Esophagus (tissue), 2 donors: ENCODE measurements around the gene WFDC11. TPM values are rescaled to one million over a fixed set of nuclear protein-coding genes. Genes with fewer than 3 reads are reported as not detected.
"Not testable (repeated sequence)": the region's sequence is repeated elsewhere in the genome, so short reads cannot be mapped to it uniquely, and the experiment has no call there.

Source experiments
- H3K27ac ChIP-seq, 2 donors: one replicate each; pipeline ENCODE4 v1.5.1; 2013; ENCODE audit warnings: low read depth in 2 of 2, mild to moderate bottlenecking in 2 of 2, inconsistent platforms in 1 of 2, low read length in 1 of 2, moderate library complexity in 1 of 2
- H3K27me3 ChIP-seq, 2 donors: one replicate each; pipeline ENCODE4 v1.6.1; 2013; ENCODE audit warnings: low read length in 2 of 2, control low read depth in 1 of 2, mild to moderate bottlenecking in 1 of 2; ENCODE audit not compliant: insufficient read depth in 2 of 2, control insufficient read depth in 1 of 2
- H3K36me3 ChIP-seq, 2 donors: one replicate each; pipeline ENCODE4 v1.6.1; 2013; ENCODE audit warnings: low read length in 1 of 2; ENCODE audit not compliant: control insufficient read depth in 2 of 2, insufficient read depth in 2 of 2
- H3K4me1 ChIP-seq, 2 donors: one replicate each; pipeline ENCODE4 v1.6.1; 2013; ENCODE audit warnings: low read length in 1 of 2; ENCODE audit not compliant: control insufficient read depth in 2 of 2, insufficient read depth in 2 of 2
- H3K4me3 ChIP-seq, 2 donors: one replicate each; pipeline ENCODE4 v1.5.1; 2013; ENCODE audit warnings: low read length in 2 of 2, mild to moderate bottlenecking in 2 of 2, low read depth in 1 of 2, moderate library complexity in 1 of 2
- H3K9me3 ChIP-seq, 2 donors: one replicate each; pipeline ENCODE4 v1.6.1; 2013; ENCODE audit warnings: mild to moderate bottlenecking in 2 of 2, low read depth in 1 of 2, low read length in 1 of 2, moderate library complexity in 1 of 2; ENCODE audit not compliant: control insufficient read depth in 2 of 2, insufficient read depth in 1 of 2
- whole genome bisulfite sequencing, 2 donors: extraction: QIAGEN DNeasy Blood & Tissue Kit; methylation state at CpG; one replicate each; pipeline ENCODE4 v1.1.7; 2013; 5-methylcytosine and 5-hydroxymethylcytosine counted together
- polyA plus RNA-seq, 2 donors: library from polyadenylated mRNA; stranded (reverse); fragments of 200-250 nt; gene quantifications; one replicate each; pipeline ENCODE4 v1.2.3, GENCODE V29; 2013
- donor health status: healthy with polysubstance abuse.
- donor health status: Bipolar disorder and iron deficiency.

The WFDC11 gene
- not detected for polyA plus RNA-seq

- Histone ChIP-seq H3K4me3 (no peak within 1 kb of the TSS), H3K27ac (no peak within 1 kb of the TSS), H3K36me3 (no peaks in the 10 kb centered on the region), H3K9me3 (no peaks in the 10 kb centered on the region), H3K4me1 (no peaks in the 10 kb centered on the region), H3K27me3 (peaks cover 0 to 4% of the 10 kb centered on the region in 2 donors)
- WGBS, 2 donors, result 87 to 88% methylated on average over 1 of the region's 1 CpG
Measured at GRCh38 chr20:45670139-45670538, at the start of gene WFDC11. Gene WFDC11 (minus strand): TSS chr20:45670239. CDS start chr20:45650600, 19,639 bp downstream.

GRCh38 chr20:45716141-45716688 lies 46.2 kb upstream of the WFDC11 start:
- not testable (repeated sequence) for H3K4me3 ChIP-seq, H3K36me3 ChIP-seq, H3K4me1 ChIP-seq, H3K27me3 ChIP-seq, H3K27ac ChIP-seq, H3K9me3 ChIP-seq

GRCh38 chr20:45704969-45705637 lies 35.1 kb upstream of the WFDC11 start, which contains the start of gene WFDC10B:
Gene WFDC10B (minus strand): TSS chr20:45705019. CDS start chr20:45685992, 19,027 bp downstream.
- no peaks in the 10 kb centered on the region for H3K36me3 ChIP-seq
- WGBS, 2 donors, result 79 to 88% methylated on average over 1 of the region's 1 CpG
- H3K4me3 ChIP-seq, result no peak within 1 kb of the TSS
- H3K27me3 ChIP-seq, result no peaks in the 10 kb centered on the region
- H3K4me1 ChIP-seq, result no peaks in the 10 kb centered on the region
- peaks cover 0 to 2% of the 10 kb centered on the region in 2 donors for H3K9me3 ChIP-seq
- H3K27ac ChIP-seq, result no peak within 1 kb of the TSS

- WGBS, 2 donors, result 63 to 70% methylated on average over 4 of the region's 4 CpGs
Measured at GRCh38 chr20:45701873-45702272, 31.8 kb upstream of the WFDC11 start, which contains the start of gene WFDC13. Gene WFDC13 (plus strand): TSS chr20:45702038. CDS start chr20:45702124, 86 bp downstream.

GRCh38 chr20:45701104-45701503 lies 31.1 kb upstream of the WFDC11 start:
- WGBS, 2 donors, result 56% methylated on average over 4 of the region's 4 CpGs
- Histone ChIP-seq H3K4me1 (no peaks in the 10 kb centered on the region), H3K27me3 (no peaks in the 10 kb centered on the region), H3K36me3 (no peaks in the 10 kb centered on the region), H3K4me3 (no peak overlapping the region), H3K27ac (no peak overlapping the region), H3K9me3 (no peaks in the 10 kb centered on the region)

More at GRCh38 chr20:45701873-45702272, 31.8 kb upstream of the WFDC11 start, which contains the start of gene WFDC13:
- Histone ChIP-seq H3K4me3 (no peak within 1 kb of the TSS), H3K27ac (no peak within 1 kb of the TSS), H3K4me1 (no peaks in the 10 kb centered on the region), H3K27me3 (no peaks in the 10 kb centered on the region), H3K36me3 (no peaks in the 10 kb centered on the region), H3K9me3 (no peaks in the 10 kb centered on the region)

GRCh38 chr20:45695496-45695895 lies 25.5 kb upstream of the WFDC11 start:
- Histone ChIP-seq H3K36me3 (no peaks in the 10 kb centered on the region), H3K27ac (no peak overlapping the region), H3K27me3 (no peaks in the 10 kb centered on the region), H3K4me3 (no peak overlapping the region), H3K9me3 (no peaks in the 10 kb centered on the region), H3K4me1 (no peaks in the 10 kb centered on the region)
- WGBS, 2 donors, result 68 to 87% methylated on average over 2 of the region's 2 CpGs

GRCh38 chr20:45693346-45693745 lies 23.3 kb upstream of the WFDC11 start:
- H3K36me3 ChIP-seq, H3K4me1 ChIP-seq, H3K27ac ChIP-seq, H3K9me3 ChIP-seq, H3K27me3 ChIP-seq, H3K4me3 ChIP-seq: not testable (repeated sequence)
- WGBS, 2 donors, result 83 to 88% methylated on average over 12 of the region's 12 CpGs

DNA sequence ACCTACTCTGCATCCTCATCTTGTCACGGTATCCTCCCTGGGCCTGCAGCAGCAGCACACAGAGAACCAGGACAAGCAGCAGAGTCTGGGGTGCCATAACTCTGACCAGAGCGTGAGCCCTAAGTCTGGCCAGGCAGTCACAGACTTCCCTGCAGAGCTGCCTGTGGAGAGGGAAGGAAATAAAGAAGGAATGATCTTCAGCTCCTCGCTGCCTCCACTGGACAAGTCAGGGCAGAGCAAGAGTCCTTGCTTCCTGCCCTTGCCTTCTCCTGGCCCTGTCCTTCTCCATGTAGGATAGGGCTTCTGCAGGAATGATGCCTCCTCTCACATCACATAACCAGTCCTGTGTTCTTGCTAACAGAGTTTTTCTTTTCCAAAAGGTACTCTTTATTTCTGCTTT lies 15.9 kb upstream of the WFDC11 start:
- Histone ChIP-seq H3K4me3 (no peak overlapping the region), H3K9me3 (no peaks in the 10 kb centered on the region), H3K36me3 (no peaks in the 10 kb centered on the region), H3K27me3 (peaks cover 0 to 7% of the 10 kb centered on the region in 2 donors), H3K27ac (no peak overlapping the region), H3K4me1 (no peaks in the 10 kb centered on the region)
- WGBS, 2 donors, result 58 to 59% methylated on average over 3 of the region's 3 CpGs

GRCh38 chr20:45679650-45680049 lies 9.6 kb upstream of the WFDC11 start:
- Histone ChIP-seq H3K36me3 (no peaks in the 10 kb centered on the region), H3K4me3 (no peak overlapping the region), H3K9me3 (peaks cover 0 to 3% of the 10 kb centered on the region in 2 donors), H3K4me1 (no peaks in the 10 kb centered on the region), H3K27ac (no peak overlapping the region), H3K27me3 (no peaks in the 10 kb centered on the region)

DNA sequence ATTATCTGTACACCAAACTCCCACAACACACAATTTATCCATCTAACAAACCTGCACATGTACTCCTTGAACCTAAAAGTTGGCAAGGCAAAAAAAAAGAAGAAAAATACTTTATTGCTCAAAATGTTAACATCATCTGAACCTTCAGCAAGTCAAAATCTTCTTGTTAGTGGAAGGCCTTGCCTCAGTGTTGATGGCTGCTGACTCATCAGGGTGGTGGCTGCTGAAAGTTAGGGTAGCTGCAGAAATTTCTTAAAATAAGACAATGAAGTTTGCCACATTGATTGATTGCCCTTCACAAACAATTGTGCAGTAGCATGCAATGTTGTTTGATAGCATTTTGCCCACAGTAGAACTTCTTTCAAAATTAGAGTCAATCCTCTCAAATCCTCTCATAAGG lies 2.7 kb upstream of the WFDC11 start:
- H3K4me1 ChIP-seq, result no peaks in the 10 kb centered on the region
- peaks cover 0 to 4% of the 10 kb centered on the region in 2 donors for H3K27me3 ChIP-seq
- H3K27ac ChIP-seq, result no peak overlapping the region
- H3K9me3 ChIP-seq, result no peaks in the 10 kb centered on the region
- no peaks in the 10 kb centered on the region for H3K36me3 ChIP-seq
- H3K4me3 ChIP-seq, result no peak overlapping the region
